Smooth muscle cell (in vitro differentiated cells): ENCODE results near the gene KY. TPM values are rescaled to one million over a fixed set of nuclear protein-coding genes. Genes with fewer than 3 reads are reported as not detected.

ENCODE experiments used
- DNase-seq: peaks from one replicate; lab custom pipeline; 2025; ENCODE audit not compliant: unreplicated experiment; lab: John Stamatoyannopoulos, UW
- H2AFZ ChIP-seq: fragments of 200-600 bp; sonication (generic); 2 replicates; pipeline ENCODE4 v1.6.0; 2016; ENCODE audit warnings: antibody characterized with exemption, low read depth, mild to moderate bottlenecking
- H3F3A ChIP-seq: fragments of 200-600 bp; sonication (generic); 2 replicates; pipeline ENCODE4 v1.6.0; 2017; ENCODE audit warnings: antibody characterized with exemption, low read depth
- H3K27ac ChIP-seq: fragments of 200-600 bp; sonication (generic); 2 replicates; pipeline ENCODE4 v1.5.1; 2016; ENCODE audit warnings: low read depth, mild to moderate bottlenecking
- H3K27me3 ChIP-seq: fragments of 200-600 bp; sonication (generic); 2 replicates; pipeline ENCODE4 v1.6.1; 2016; ENCODE audit warnings: low read depth, mild to moderate bottlenecking
- H3K36me3 ChIP-seq: fragments of 200-600 bp; sonication (generic); 2 replicates; pipeline ENCODE4 v1.5.1; 2016; ENCODE audit warnings: low read depth
- H3K4me1 ChIP-seq: fragments of 200-600 bp; sonication (generic); 2 replicates; pipeline ENCODE4 v1.5.1; 2016; ENCODE audit warnings: low read depth
- H3K4me2 ChIP-seq: fragments of 200-600 bp; sonication (generic); 2 replicates; pipeline ENCODE4 v1.6.0; 2016; ENCODE audit warnings: mild to moderate bottlenecking
- H3K4me3 ChIP-seq: fragments of 200-600 bp; sonication (generic); 2 replicates; pipeline ENCODE4 v1.5.1; 2016; ENCODE audit warnings: mild to moderate bottlenecking
- H3K79me2 ChIP-seq: fragments of 200-600 bp; sonication (generic); 2 replicates; pipeline ENCODE4 v1.6.0; 2016; ENCODE audit warnings: low read depth, mild to moderate bottlenecking
- H3K9ac ChIP-seq: fragments of 200-600 bp; sonication (generic); 2 replicates; pipeline ENCODE4 v1.6.0; 2016; ENCODE audit warnings: low read depth
- H3K9me3 ChIP-seq: fragments of 200-600 bp; sonication (generic); replicated peaks from 2 replicates; pipeline ENCODE4 v1.5.1; 2016; ENCODE audit warnings: low read depth
- H4K20me1 ChIP-seq: fragments of 200-600 bp; sonication (generic); 2 replicates; pipeline ENCODE4 v1.6.0; 2016; ENCODE audit warnings: low read depth
- CTCF ChIP-seq: fragments of 200-600 bp; sonication (generic); IDR thresholded peaks from 2 replicates; pipeline ENCODE4 v1.5.1; 2017; ENCODE audit warnings: borderline replicate concordance, mild to moderate bottlenecking, antibody characterized with exemption; ENCODE audit not compliant: insufficient read depth, poor library complexity, severe bottlenecking
- WGBS: methylation state at CpG from one replicate; pipeline ENCODE4 v1.1.7; 2016; ENCODE audit warnings: low lambda C conversion rate; 5-methylcytosine and 5-hydroxymethylcytosine counted together
- polyA plus RNA-seq: library from polyadenylated mRNA; unstranded; fragments of >200 nt; fragmentation: Nextera tagmentation; extraction: Ambion mirVana; gene quantifications from 2 replicates; pipeline ENCODE4 v1.2.1, GENCODE V29; 2016
- total RNA-seq: library from RNA; depleted of rRNA; stranded (reverse); fragments of >200 nt; gene quantifications from 2 replicates; pipeline ENCODE4 v1.2.3, GENCODE V29; 2014

KY gene
- total and polyA plus RNA-seq, 2 experiments from 2014 or later = 0.07 to 0.09 TPM

GRCh38 chr3:134564991-134565390 lies 85.8 kb downstream of the KY start:
- Histone ChIP-seq H3K9me3 (no peaks in the 10 kb centered on the region), H3K9ac (no peak overlapping the region), H3K4me1 (no peaks in the 10 kb centered on the region), H3F3A (no peaks in the 10 kb centered on the region), H3K27me3 (no peaks in the 10 kb centered on the region), H3K4me2 (no peak overlapping the region), H2AFZ (no peak overlapping the region), H4K20me1 (no peaks in the 10 kb centered on the region), H3K79me2 (no peaks in the 10 kb centered on the region), H3K27ac (no peak overlapping the region), H3K36me3 (no peaks in the 10 kb centered on the region), H3K4me3 (no peak overlapping the region)
- no peak for TF ChIP-seq CTCF
- 78% methylated on average over 2 of the region's 2 CpGs for whole genome bisulfite sequencing
- no peak for DNase-seq

GRCh38 chr3:134563601-134564000 lies 87.2 kb downstream of the KY start:
- no peak overlapping the region for H3K27ac ChIP-seq
- no peaks in the 10 kb centered on the region for H4K20me1 ChIP-seq
- no peaks in the 10 kb centered on the region for H3K79me2 ChIP-seq
- H3K36me3 ChIP-seq = no peaks in the 10 kb centered on the region
- H3K4me1 ChIP-seq = no peaks in the 10 kb centered on the region
- no peak for TF ChIP-seq CTCF
- no peak overlapping the region for H3K9ac ChIP-seq
- DNase-seq = no peak
- H3K27me3 ChIP-seq = no peaks in the 10 kb centered on the region
- WGBS = 95% methylated on average over 6 of the region's 6 CpGs
- no peak overlapping the region for H2AFZ ChIP-seq
- H3K9me3 ChIP-seq = no peaks in the 10 kb centered on the region
- no peaks in the 10 kb centered on the region for H3F3A ChIP-seq
- no peak overlapping the region for H3K4me2 ChIP-seq
- H3K4me3 ChIP-seq = no peak overlapping the region

- H3K27me3 ChIP-seq = no peaks in the 10 kb centered on the region
- H2AFZ ChIP-seq = no peak overlapping the region
- H3K4me3 ChIP-seq = no peak overlapping the region
- H3K79me2 ChIP-seq = no peaks in the 10 kb centered on the region
- H4K20me1 ChIP-seq = no peaks in the 10 kb centered on the region
- no peak overlapping the region for H3K27ac ChIP-seq
- H3K4me1 ChIP-seq = no peaks in the 10 kb centered on the region
- WGBS = 86% methylated on average over 4 of the region's 4 CpGs
- H3K9me3 ChIP-seq = no peaks in the 10 kb centered on the region
- H3F3A ChIP-seq = no peaks in the 10 kb centered on the region
- no peak overlapping the region for H3K4me2 ChIP-seq
- TF ChIP-seq CTCF = no peak
- no peaks in the 10 kb centered on the region for H3K36me3 ChIP-seq
- no peak for DNase-seq
- no peak overlapping the region for H3K9ac ChIP-seq
These were observed 88.8 kb downstream of the KY start for GRCh38 chr3:134562055-134562454.

GRCh38 chr3:134559591-134559990 lies 91.2 kb downstream of the KY start:
- H3K79me2 ChIP-seq = no peaks in the 10 kb centered on the region
- no peak for TF ChIP-seq CTCF
- H3F3A ChIP-seq = no peaks in the 10 kb centered on the region
- no peaks in the 10 kb centered on the region for H4K20me1 ChIP-seq
- H3K4me3 ChIP-seq = no peak overlapping the region
- no peaks in the 10 kb centered on the region for H3K4me1 ChIP-seq
- no peak overlapping the region for H3K9ac ChIP-seq
- no peak for DNase-seq
- no peaks in the 10 kb centered on the region for H3K9me3 ChIP-seq
- no peaks in the 10 kb centered on the region for H3K27me3 ChIP-seq
- 100% methylated on average over 3 of the region's 3 CpGs for WGBS
- H3K27ac ChIP-seq = no peak overlapping the region
- no peak overlapping the region for H3K4me2 ChIP-seq
- no peak overlapping the region for H2AFZ ChIP-seq
- H3K36me3 ChIP-seq = no peaks in the 10 kb centered on the region
